DOHH2 (cell line): ENCODE results near the gene OCSTAMP.

Experiments
- H3F3A ChIP-seq: fragments of 200-600 bp; sonication (generic), shearing (Covaris generic); 2 replicates; pipeline ENCODE4 v1.6.0; 2016; ENCODE audit warnings: antibody characterized with exemption, mild to moderate bottlenecking; ENCODE audit not compliant: control insufficient read depth, insufficient read depth
- H3K27ac ChIP-seq: fragments of 200-600 bp; sonication (generic); 2 replicates; pipeline ENCODE4 v1.5.1; 2014; ENCODE audit warnings: low read depth, mild to moderate bottlenecking, low read length, moderate library complexity
- H3K27me3 ChIP-seq: fragments of 200-600 bp; sonication (generic); 2 replicates; pipeline ENCODE4 v1.6.1; 2014; ENCODE audit warnings: mild to moderate bottlenecking, low read length, mixed read lengths; ENCODE audit not compliant: control insufficient read depth
- H3K36me3 ChIP-seq: fragments of 200-600 bp; sonication (generic); 2 replicates; pipeline ENCODE4 v1.6.1; 2014; ENCODE audit warnings: mild to moderate bottlenecking, low read length, moderate library complexity, mixed read lengths; ENCODE audit not compliant: control insufficient read depth
- H3K4me1 ChIP-seq: fragments of 200-600 bp; sonication (generic); 2 replicates; pipeline ENCODE4 v1.6.1; 2014; ENCODE audit warnings: mild to moderate bottlenecking, low read length, mixed read lengths; ENCODE audit not compliant: control insufficient read depth
- H3K4me2 ChIP-seq: fragments of 200-600 bp; sonication (generic); 2 replicates; pipeline ENCODE4 v1.6.0; 2014; ENCODE audit warnings: mild to moderate bottlenecking, low read length, moderate library complexity
- H3K4me3 ChIP-seq: fragments of 200-600 bp; sonication (generic); 2 replicates; pipeline ENCODE4 v1.5.1; 2014; ENCODE audit warnings: mild to moderate bottlenecking, low read length, mixed read lengths
- H3K79me2 ChIP-seq: fragments of 200-600 bp; sonication (generic); 2 replicates; pipeline ENCODE4 v1.6.1; 2014; ENCODE audit warnings: mild to moderate bottlenecking, low read length, mixed read lengths; ENCODE audit not compliant: control insufficient read depth
- H3K9me2 ChIP-seq: fragments of 200-600 bp; sonication (generic); replicated peaks from 2 replicates; pipeline ENCODE4 v1.6.1; 2014; ENCODE audit warnings: mild to moderate bottlenecking, low read length, mixed read lengths; ENCODE audit not compliant: control insufficient read depth
- H3K9me3 ChIP-seq: fragments of 200-600 bp; sonication (generic); 2 replicates; pipeline ENCODE4 v1.6.1; 2014; ENCODE audit warnings: antibody characterized with exemption, low read length, mixed read lengths; ENCODE audit not compliant: control insufficient read depth, insufficient read depth
- H4K20me1 ChIP-seq: fragments of 200-600 bp; sonication (generic); 2 replicates; pipeline ENCODE4 v1.6.0; 2014; ENCODE audit warnings: low read depth, mild to moderate bottlenecking, antibody characterized with exemption, low read length, moderate library complexity; ENCODE audit not compliant: control insufficient read depth, insufficient read depth
- CTCF ChIP-seq: fragments of 200-600 bp; sonication (generic); IDR thresholded peaks from one replicate; pipeline ENCODE4 v1.5.1; 2014; ENCODE audit warnings: antibody characterized with exemption, mild to moderate bottlenecking, low read depth, low read length; ENCODE audit not compliant: poor library complexity, severe bottlenecking
- EZH2phosphoT487 ChIP-seq: fragments of 200-600 bp; sonication (generic); IDR thresholded peaks from 2 replicates; pipeline ENCODE4 v1.6.1; 2017; ENCODE audit warnings: borderline replicate concordance, mild to moderate bottlenecking, antibody characterized with exemption, low read length, moderate library complexity, mixed read lengths

The OCSTAMP gene

GRCh38 chr20:46553926-46554325 is 3.5 kb upstream of the OCSTAMP start:
- Histone ChIP-seq H3F3A (no peaks in the 10 kb centered on the region), H3K9me2 (no peaks in the 10 kb centered on the region), H4K20me1 (no peaks in the 10 kb centered on the region), H3K4me3 (no peak overlapping the region), H3K4me2 (no peak overlapping the region), H3K36me3 (no peaks in the 10 kb centered on the region), H3K79me2 (no peaks in the 10 kb centered on the region), H3K27me3 (peaks cover 7% of the 10 kb centered on the region), H3K9me3 (no peaks in the 10 kb centered on the region), H3K4me1 (peaks cover 8% of the 10 kb centered on the region), H3K27ac (no peak overlapping the region)
- TF ChIP-seq CTCF, result no peak
- TF ChIP-seq EZH2phosphoT487, result no peak

GRCh38 chr20:46552460-46553420 is 2.3 kb upstream of the OCSTAMP start:
- Histone ChIP-seq H3K79me2 (no peaks in the 10 kb centered on the region), H3K4me2 (0 out of 2 replicates have a peak overlapping the region, but pooled peaks have one; percentile 24), H3K27me3 (peaks cover 7% of the 10 kb centered on the region), H3F3A (no peaks in the 10 kb centered on the region), H3K36me3 (no peaks in the 10 kb centered on the region), H3K9me2 (no peaks in the 10 kb centered on the region), H3K9me3 (no peaks in the 10 kb centered on the region), H3K4me1 (peaks cover 8% of the 10 kb centered on the region), H3K27ac (no peak overlapping the region), H3K4me3 (no peak overlapping the region), H4K20me1 (no peaks in the 10 kb centered on the region)
- TF ChIP-seq EZH2phosphoT487, result no peak
- no peak for TF ChIP-seq CTCF

- Histone ChIP-seq H3K27me3 (peaks cover 3% of the 10 kb centered on the region; the same call in 1 of the 2 replicates), H4K20me1 (no peaks in the 10 kb centered on the region), H3K9me2 (no peaks in the 10 kb centered on the region), H3F3A (no peaks in the 10 kb centered on the region), H3K36me3 (no peaks in the 10 kb centered on the region), H3K79me2 (no peaks in the 10 kb centered on the region), H3K9me3 (no peaks in the 10 kb centered on the region), H3K4me3 (no peak overlapping the region), H3K4me1 (peaks cover 8% of the 10 kb centered on the region), H3K27ac (no peak overlapping the region), H3K4me2 (no peak overlapping the region)
- TF ChIP-seq EZH2phosphoT487 (no peak), CTCF (no peak)
Measured at GRCh38 chr20:46551522-46552381, 1.3 kb upstream of the OCSTAMP start.
